GM21360 (cell line): Measurements from ENCODE around the gene DNAJA4.
"Not testable (repeated sequence)": the region's sequence is repeated elsewhere in the genome, so short reads cannot be mapped to it uniquely, and the experiment has no call there.

Experiments
- ATAC-seq: cut with Tn5 transposase; IDR thresholded peaks from one replicate; pipeline ENCODE4 v1.9.1; 2021; ENCODE audit warnings: mild to moderate bottlenecking, moderate library complexity; ENCODE audit not compliant: unreplicated experiment

Gene DNAJA4

GRCh38 chr15:78243491-78243941 is 20.8 kb upstream of the DNAJA4 start:
- ATAC-seq = no peak

DNA sequence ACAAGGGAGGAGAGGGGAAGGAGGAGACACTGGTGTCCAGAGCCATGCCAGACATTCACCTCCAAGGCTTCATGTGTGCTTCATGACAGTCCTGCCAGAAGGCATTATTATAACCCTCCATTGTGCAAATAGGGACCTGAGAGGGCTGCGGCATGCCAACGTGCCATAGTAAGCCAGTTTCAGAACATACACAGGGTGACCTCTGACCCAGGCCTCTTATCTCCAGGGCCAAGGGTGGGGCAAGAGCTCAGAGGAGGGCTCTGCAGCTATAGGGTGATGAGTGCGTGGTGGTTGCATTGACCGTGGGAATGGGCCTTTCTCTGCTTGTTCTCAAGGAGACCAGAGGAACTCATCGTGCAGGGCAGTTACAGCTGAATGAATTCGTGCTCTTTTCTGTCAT is 20.3 kb upstream of the DNAJA4 start:
- ATAC-seq = no peak

DNA sequence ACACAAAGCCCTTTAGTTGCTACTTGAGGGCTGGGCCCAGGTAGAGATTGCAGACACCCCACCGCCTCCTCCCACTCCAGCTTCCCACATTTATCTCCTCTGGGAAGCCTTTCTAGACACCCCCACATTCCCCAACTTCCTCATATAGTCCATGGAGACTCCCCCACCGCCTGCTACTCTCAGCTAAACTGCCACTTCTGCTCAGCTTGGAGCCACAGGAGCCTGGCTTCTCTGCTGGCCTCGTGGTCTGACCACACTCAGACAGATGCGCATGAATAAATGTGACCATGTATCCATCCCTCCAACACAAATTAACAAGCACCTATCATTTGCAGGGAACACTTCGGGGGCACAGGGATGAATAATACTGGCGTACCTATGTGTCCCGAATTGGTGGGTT is 19.5 kb upstream of the DNAJA4 start:
- ATAC-seq = no peak

- ATAC-seq = not testable (repeated sequence)
Measured at GRCh38 chr15:78245392-78245791, 19.0 kb upstream of the DNAJA4 start.

DNA sequence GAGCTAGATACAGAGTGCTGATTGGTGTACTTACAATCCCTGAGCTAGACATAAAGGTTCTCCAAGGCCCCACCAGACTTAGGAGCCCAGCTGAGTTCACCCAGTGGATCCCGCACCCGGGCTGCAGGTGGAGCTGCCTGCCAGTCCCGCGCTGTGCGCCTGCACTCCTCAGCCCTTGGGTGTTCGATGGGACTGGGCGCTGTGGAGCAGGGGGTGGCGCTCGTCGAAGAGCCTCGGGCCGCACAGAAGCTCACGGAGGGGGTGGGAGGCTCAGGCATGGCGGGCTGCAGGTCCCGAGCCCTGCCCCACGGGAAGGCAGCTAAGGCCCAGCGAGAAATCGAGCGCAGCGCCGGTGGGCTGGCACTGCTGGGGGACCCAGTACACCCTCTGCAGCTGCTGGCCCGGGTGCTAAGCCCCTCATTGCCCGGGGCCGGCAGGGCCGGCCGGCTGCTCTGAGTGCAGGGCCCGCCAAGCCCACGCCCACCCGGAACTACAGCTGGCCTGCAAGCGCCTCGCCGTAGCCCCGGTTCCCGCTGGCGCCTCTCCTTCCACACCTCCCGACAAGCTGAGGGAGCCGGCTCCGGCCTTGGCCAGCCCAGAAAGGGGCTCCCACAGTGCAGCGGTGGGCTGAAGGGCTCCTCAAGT is 18.3 kb upstream of the DNAJA4 start:
- ATAC-seq = not testable (repeated sequence)

DNA sequence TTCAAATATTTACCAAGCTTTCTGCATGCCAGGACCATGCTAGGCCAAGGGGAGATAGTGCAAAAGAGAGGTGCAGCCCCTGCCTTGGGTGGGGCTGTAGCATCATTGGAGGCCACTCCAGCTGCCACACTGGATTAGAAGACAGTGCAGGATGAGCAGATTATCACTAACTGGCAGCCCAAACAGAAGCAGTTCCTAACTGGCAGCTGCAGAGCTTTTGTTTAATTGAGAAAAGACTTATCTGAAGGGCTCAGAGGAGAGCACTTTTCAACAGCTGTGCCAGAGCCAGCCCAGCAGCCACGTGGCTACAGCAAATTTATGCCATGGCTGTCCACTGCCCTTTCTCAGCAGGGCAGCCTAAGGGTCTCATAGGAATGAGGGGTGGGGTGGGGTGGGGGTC is 16.5 kb upstream of the DNAJA4 start:
- ATAC-seq = no peak

DNA sequence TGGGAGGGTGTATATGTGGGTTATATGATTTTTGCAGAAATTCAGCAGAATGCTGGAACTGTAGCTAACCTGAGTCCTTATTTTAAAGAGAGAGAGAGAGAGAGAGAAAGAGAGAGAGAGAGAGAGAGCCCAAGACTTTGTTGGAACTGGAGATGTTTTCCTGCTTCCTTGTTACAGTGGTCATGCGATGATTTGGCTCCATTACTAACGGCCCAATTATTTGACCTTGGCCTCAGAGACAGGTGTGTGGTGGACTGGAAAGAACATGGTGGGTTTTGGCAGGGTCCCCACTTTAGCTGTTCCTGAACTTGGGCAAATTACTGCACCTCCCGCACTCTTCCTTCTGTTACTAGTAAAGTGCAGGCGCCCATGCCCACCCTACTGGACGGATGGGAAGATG is 15.2 kb upstream of the DNAJA4 start:
- ATAC-seq = no peak

- no peak for ATAC-seq
Measured at GRCh38 chr15:78251136-78251535, 13.2 kb upstream of the DNAJA4 start.

DNA sequence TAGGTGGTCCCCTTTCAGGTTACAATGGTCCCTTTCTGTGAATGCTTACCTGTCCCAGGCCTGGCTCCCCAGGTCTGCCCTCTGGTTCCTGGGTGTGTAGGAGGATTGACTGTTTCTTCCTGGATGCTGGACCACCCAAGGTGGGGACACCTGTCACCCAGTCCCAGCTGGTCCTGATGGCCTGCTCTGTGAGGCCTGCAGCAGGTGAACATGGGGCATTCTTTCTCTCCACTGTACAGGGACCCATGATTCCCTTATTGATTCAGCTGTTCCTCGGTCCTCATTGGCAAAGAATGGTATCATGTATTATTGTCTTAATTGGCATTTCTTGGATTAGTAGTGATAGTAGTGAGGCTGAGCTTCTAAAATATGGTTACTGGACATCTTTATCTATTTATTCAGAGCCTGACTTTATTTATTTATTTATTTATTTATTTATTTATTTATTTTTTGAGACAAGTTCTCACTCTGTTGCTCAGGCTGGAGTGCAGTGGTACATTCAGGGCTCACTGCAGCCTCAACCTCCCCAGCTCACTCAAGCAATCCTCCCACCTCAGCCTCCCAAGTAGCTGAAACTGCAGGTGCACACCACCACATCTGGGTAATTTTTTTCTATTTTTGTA is 8.8 kb upstream of the DNAJA4 start:
- ATAC-seq = no peak

DNA sequence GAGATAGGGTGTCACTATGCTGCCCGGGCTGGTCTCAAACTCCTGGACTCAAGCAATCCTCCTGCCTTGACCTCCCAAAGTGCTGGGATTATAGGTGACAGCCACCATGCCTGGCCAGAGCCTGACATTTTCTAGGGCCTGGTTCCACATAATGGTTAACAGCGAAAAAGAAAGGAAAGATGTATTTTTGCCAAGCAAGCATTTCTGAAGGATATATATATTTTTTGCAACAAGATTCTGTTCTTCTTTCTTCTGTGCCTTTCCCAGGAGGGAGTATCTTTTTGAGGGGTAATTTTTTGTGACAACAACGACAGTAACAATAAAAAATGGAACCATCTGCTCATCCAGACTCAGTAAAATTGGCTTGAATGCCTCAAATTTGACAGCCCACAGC is 8.3 kb upstream of the DNAJA4 start:
- ATAC-seq = no peak

DNA sequence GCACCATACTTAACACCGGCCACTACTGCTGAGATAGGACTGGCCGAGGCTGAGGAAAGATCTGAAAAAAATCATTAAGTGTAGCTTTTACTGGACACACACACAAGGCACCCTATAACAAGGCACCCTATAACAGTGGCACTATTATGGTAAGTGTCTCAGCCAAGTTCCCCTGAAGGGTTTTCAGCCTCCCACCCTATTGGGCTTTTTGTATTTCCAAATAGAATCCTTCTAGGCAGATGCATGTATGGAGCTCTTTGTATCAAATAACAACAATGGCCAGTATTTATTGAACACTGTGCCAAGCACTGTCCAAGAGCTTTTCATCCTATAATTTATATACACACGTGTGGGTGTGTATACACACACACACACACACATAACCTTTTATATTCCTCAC is 6.7 kb upstream of the DNAJA4 start:
- no peak for ATAC-seq

DNA sequence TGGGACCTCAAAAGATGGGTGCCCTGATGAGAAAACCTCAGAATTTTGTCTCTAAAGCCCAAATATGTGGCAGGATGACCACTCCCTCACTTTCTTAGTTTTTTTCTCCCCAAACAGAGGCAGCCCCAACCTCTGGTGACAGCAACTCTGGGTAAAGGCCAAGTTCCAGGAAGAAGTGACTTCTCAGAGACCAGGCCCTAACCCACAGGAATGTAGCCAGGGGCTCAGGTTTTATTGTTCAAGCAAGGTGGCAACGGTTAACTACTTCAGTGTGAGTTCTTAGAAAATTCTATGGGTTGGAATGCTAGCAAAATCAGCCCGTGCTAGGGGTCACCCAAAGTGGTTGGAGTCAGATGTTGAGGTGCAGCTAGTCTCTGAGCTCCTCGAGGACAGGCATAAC is 5.1 kb upstream of the DNAJA4 start:
- ATAC-seq = no peak

GRCh38 chr15:78260489-78260888 is 3.9 kb upstream of the DNAJA4 start:
- ATAC-seq = no peak

GRCh38 chr15:78261062-78261461 is 3.3 kb upstream of the DNAJA4 start:
- no peak for ATAC-seq

DNA sequence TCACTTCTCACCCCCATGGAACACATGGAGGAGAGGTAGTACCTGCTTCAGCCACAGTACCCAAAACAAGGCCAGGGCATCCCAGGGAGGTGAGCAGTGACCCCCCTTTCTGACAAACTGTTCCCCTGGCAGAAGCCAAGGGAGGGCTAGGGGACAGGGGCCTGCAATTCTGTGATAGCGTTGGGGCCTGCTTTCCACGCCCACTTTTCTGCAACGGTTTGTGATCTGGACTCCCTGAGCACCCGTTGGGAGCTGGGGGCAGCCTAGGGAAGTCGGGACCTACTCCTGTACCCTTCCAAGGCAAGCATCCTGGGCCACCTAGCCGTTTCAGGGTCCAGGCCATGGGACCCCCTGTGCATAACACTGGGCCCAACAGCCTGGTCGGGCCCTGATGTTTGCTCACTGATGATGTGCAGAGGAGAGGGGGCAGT is 996 bp upstream of the DNAJA4 start:
- no peak for ATAC-seq

- ATAC-seq = no peak
Measured at GRCh38 chr15:78263907-78264303, 457 bp upstream of the DNAJA4 start.

- no peak for ATAC-seq
Measured at GRCh38 chr15:78265137-78265460, 737 bp downstream of the DNAJA4 start.

DNA sequence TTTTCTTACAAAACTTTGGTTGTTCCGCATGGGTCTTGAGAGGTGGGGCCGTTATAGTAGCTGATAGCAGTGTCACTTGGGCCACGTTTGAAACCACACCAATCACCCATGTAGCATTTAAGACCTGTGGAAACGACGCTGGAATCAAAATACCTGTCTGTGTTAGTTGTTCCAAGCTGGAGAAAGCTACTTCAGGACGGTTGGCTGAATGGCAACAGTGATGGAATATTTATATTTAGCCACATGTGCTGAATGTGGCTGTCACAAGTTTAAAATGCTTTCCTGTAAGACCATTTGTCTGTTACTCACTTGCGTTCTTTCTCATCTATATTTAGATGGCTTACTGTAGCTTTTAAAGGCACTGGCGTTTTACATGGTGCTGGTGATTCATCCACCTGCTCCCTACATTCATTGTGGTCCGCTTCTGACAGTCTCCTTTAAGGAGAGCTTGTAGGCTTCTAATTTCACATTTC is 1.4 kb downstream of the DNAJA4 start:
- ATAC-seq = no peak

DNA sequence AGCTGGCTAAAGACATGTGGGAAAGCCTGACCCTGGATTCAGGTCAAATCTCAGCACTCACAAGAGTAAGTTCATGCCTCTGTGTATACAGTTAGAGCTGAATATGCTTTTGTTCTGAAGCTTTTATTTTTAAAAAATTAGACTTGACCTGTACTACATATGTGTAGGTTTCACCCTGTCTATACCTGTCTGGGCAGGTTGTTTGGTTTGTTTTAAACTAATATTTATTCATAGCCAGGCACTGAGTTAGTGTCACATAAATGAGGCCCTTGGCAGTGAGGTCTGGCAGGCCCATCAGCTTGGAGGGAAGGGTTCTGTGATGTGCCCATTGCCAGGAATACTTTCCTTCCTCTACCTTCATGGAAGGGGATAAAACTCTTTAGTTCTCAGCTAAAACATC is 1.9 kb downstream of the DNAJA4 start:
- ATAC-seq = no peak

DNA sequence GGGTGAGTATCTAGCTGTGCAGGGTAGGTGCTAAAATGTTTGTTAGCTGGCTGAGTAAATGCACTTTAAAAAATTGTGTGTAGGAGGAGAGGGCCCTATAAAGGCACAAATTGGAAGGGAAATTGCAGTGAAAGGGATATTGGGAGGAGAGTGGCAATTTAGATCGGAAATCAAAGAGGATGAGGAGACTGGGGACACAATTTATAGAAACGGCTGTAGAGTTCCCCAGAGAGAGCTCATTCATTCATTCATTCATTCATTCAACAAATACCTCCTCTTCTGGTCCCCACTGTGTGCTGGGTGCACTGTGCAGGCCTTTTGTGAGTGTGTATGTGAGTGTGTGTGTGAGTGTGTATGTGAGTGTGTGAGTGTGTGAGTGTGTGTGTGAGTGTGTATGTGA is 2.4 kb downstream of the DNAJA4 start:
- ATAC-seq = no peak

GRCh38 chr15:78272316-78272715 is 8.0 kb downstream of the DNAJA4 start:
- ATAC-seq = no peak

DNA sequence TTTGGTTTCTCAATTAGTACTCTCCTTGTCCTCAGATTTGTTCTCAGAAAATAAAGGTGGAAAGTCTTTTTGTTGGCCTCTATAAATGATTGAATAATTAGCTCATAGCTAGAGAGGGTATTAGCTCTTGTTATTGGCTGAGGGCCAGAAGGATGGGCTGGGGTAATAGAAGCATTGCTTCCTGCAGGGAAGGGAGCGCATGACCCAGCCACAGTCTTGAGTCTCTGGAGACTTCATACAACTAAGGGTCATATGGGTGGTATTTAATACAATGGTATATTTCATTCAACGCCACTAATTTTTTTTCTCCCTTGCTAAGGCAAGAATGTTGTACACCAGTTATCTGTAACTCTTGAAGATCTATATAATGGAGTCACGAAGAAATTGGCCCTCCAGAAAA is 8.4 kb downstream of the DNAJA4 start:
- no peak for ATAC-seq

DNA sequence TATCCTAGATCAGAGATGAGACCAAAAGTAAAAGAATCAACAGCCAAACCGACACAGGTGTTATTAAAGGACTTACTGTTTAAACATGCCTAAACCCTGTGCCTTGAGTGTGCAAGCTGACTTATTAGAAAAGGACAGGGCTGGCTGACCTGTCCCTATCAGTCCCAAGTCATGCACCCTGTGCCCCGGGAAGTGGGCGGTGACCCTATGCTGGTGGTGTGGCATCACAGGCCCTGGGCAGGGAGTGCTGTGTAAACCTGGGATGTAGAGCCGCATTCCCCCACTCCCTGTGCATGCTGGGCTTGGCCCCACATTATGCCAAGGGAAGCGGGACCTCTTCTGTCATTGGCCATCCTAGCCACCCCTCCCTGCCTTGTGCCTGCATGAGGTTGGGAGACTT is 10.6 kb downstream of the DNAJA4 start:
- ATAC-seq = no peak
